Measurements from ENCODE around the gene CLEC18A. TPM values are rescaled to one million over a fixed set of nuclear protein-coding genes. Genes with fewer than 3 reads are reported as not detected.
"Not testable (repeated sequence)": the region's sequence is repeated elsewhere in the genome, so short reads cannot be mapped to it uniquely, and the experiment has no call there.

The CLEC18A gene
- total RNA-seq (2014; rRNA removed; shearing (Covaris generic)) = not detected in 2 replicates

GRCh38 chr16:69951017-69951671 lies at the start of gene CLEC18A:
CLEC18A (plus strand) TSS chr16:69951334; CDS start chr16:69951367, 33 bp downstream.
- not testable (repeated sequence) for DNase-seq (ENCODE audit: low read depth in 1 of 2, low spot score in 2 of 2); H3K27ac ChIP-seq; H3K27me3 ChIP-seq (replicated peaks); H3K36me3 ChIP-seq; H3K9me3 ChIP-seq (replicated peaks); H3K4me3 ChIP-seq; H3K4me1 ChIP-seq (replicated peaks)

- Histone ChIP-seq H3K4me1 (replicated peaks) (peaks cover 29% of the 10 kb centered on the region), H3K27me3 (replicated peaks) (no peaks in the 10 kb centered on the region), H3K27ac (no peak overlapping the region), H3K36me3 (no peaks in the 10 kb centered on the region), H3K4me3 (no peak overlapping the region), H3K9me3 (replicated peaks) (no peaks in the 10 kb centered on the region)
- no peak for DNase-seq (ENCODE audit: low read depth in 1 of 2, low spot score in 2 of 2)
These were observed 47.2 kb upstream of the CLEC18A start for GRCh38 chr16:69903865-69904415.

GRCh38 chr16:69904495-69905170 lies 46.5 kb upstream of the CLEC18A start:
- no peaks in the 10 kb centered on the region for H3K36me3 ChIP-seq
- no peak for DNase-seq (ENCODE audit: low read depth in 1 of 2, low spot score in 2 of 2)
- H3K4me1 ChIP-seq (replicated peaks) = peaks cover 29% of the 10 kb centered on the region
- H3K4me3 ChIP-seq = no peak overlapping the region
- H3K27ac ChIP-seq = no peak overlapping the region
- H3K9me3 ChIP-seq (replicated peaks) = no peaks in the 10 kb centered on the region
- H3K27me3 ChIP-seq (replicated peaks) = no peaks in the 10 kb centered on the region

- H3K4me1 ChIP-seq (replicated peaks) = peaks cover 26% of the 10 kb centered on the region
- H3K27ac ChIP-seq = no peak overlapping the region
- no peaks in the 10 kb centered on the region for H3K27me3 ChIP-seq (replicated peaks)
- H3K36me3 ChIP-seq = no peaks in the 10 kb centered on the region
- no peak overlapping the region for H3K4me3 ChIP-seq
- H3K9me3 ChIP-seq (replicated peaks) = no peaks in the 10 kb centered on the region
- no peak for DNase-seq (ENCODE audit: low read depth in 1 of 2, low spot score in 2 of 2)
These were observed 46.0 kb upstream of the CLEC18A start for GRCh38 chr16:69905171-69905555.

GRCh38 chr16:69906838-69907401 lies 44.2 kb upstream of the CLEC18A start:
- H3K4me1 ChIP-seq (replicated peaks) = peaks cover 13% of the 10 kb centered on the region
- no peak overlapping the region for H3K27ac ChIP-seq
- DNase-seq (ENCODE audit: low read depth in 1 of 2, low spot score in 2 of 2) = peak in 1 of 2 experiments; percentile 50
- no peaks in the 10 kb centered on the region for H3K27me3 ChIP-seq (replicated peaks)
- H3K36me3 ChIP-seq = no peaks in the 10 kb centered on the region
- H3K9me3 ChIP-seq (replicated peaks) = no peaks in the 10 kb centered on the region
- H3K4me3 ChIP-seq = no peak overlapping the region

- H3K27me3 ChIP-seq (replicated peaks) = no peaks in the 10 kb centered on the region
- H3K27ac ChIP-seq = no peak overlapping the region
- peaks cover 13% of the 10 kb centered on the region for H3K4me1 ChIP-seq (replicated peaks)
- DNase-seq (ENCODE audit: low read depth in 1 of 2, low spot score in 2 of 2) = no peak
- H3K9me3 ChIP-seq (replicated peaks) = no peaks in the 10 kb centered on the region
- H3K36me3 ChIP-seq = no peaks in the 10 kb centered on the region
- no peak overlapping the region for H3K4me3 ChIP-seq
These were observed 42.1 kb upstream of the CLEC18A start for GRCh38 chr16:69909043-69909442.

GRCh38 chr16:69909760-69910159 lies 41.4 kb upstream of the CLEC18A start:
- Histone ChIP-seq H3K4me3 (no peak overlapping the region), H3K4me1 (replicated peaks) (peaks cover 13% of the 10 kb centered on the region), H3K27me3 (replicated peaks) (no peaks in the 10 kb centered on the region), H3K9me3 (replicated peaks) (no peaks in the 10 kb centered on the region), H3K27ac (no peak overlapping the region), H3K36me3 (no peaks in the 10 kb centered on the region)
- no peak for DNase-seq (ENCODE audit: low read depth in 1 of 2, low spot score in 2 of 2)

- no peak for DNase-seq (ENCODE audit: low read depth in 1 of 2, low spot score in 2 of 2)
- H3K36me3 ChIP-seq = no peaks in the 10 kb centered on the region
- no peaks in the 10 kb centered on the region for H3K9me3 ChIP-seq (replicated peaks)
- H3K4me1 ChIP-seq (replicated peaks) = peaks cover 13% of the 10 kb centered on the region
- H3K27ac ChIP-seq = no peak overlapping the region
- H3K27me3 ChIP-seq (replicated peaks) = no peaks in the 10 kb centered on the region
- no peak overlapping the region for H3K4me3 ChIP-seq
These were observed 40.2 kb upstream of the CLEC18A start for GRCh38 chr16:69910964-69911363.

GRCh38 chr16:69916462-69916861 lies 34.7 kb upstream of the CLEC18A start:
- DNase-seq (ENCODE audit: low read depth in 1 of 2, low spot score in 2 of 2) = no peak
- no peak overlapping the region for H3K4me3 ChIP-seq
- no peaks in the 10 kb centered on the region for H3K9me3 ChIP-seq (replicated peaks)
- H3K36me3 ChIP-seq = 0 out of 2 replicates have a peak, but pooled peaks cover 3% of the 10 kb centered on the region
- H3K4me1 ChIP-seq (replicated peaks) = peaks cover 21% of the 10 kb centered on the region
- no peaks in the 10 kb centered on the region for H3K27me3 ChIP-seq (replicated peaks)
- H3K27ac ChIP-seq = no peak overlapping the region

- no peak for DNase-seq (ENCODE audit: low read depth in 1 of 2, low spot score in 2 of 2)
These were observed 33.8 kb upstream of the CLEC18A start for GRCh38 chr16:69917311-69917710.

GRCh38 chr16:69917739-69918138 lies 33.4 kb upstream of the CLEC18A start:
- no peaks in the 10 kb centered on the region for H3K9me3 ChIP-seq (replicated peaks)
- H3K4me1 ChIP-seq (replicated peaks) = peaks cover 21% of the 10 kb centered on the region
- H3K27ac ChIP-seq = peak overlapping the region; percentile 97
- H3K27me3 ChIP-seq (replicated peaks) = no peaks in the 10 kb centered on the region
- H3K4me3 ChIP-seq = peak overlapping the region; percentile 9
- H3K36me3 ChIP-seq = 0 out of 2 replicates have a peak, but pooled peaks cover 3% of the 10 kb centered on the region
- DNase-seq (ENCODE audit: low read depth in 1 of 2, low spot score in 2 of 2) = peak; percentile 85 to 87

More at GRCh38 chr16:69917311-69917710, 33.8 kb upstream of the CLEC18A start:
- Histone ChIP-seq H3K36me3 (0 out of 2 replicates have a peak, but pooled peaks cover 3% of the 10 kb centered on the region), H3K27me3 (replicated peaks) (no peaks in the 10 kb centered on the region), H3K27ac (peak overlapping the region; percentile 97), H3K4me1 (replicated peaks) (peaks cover 21% of the 10 kb centered on the region), H3K9me3 (replicated peaks) (no peaks in the 10 kb centered on the region), H3K4me3 (peak overlapping the region; percentile 9)

- H3K36me3 ChIP-seq = 0 out of 2 replicates have a peak, but pooled peaks cover 3% of the 10 kb centered on the region
- H3K4me1 ChIP-seq (replicated peaks) = peaks cover 21% of the 10 kb centered on the region
- peak overlapping the region; percentile 97 for H3K27ac ChIP-seq
- H3K9me3 ChIP-seq (replicated peaks) = no peaks in the 10 kb centered on the region
- H3K27me3 ChIP-seq (replicated peaks) = no peaks in the 10 kb centered on the region
- peak overlapping the region; percentile 9 for H3K4me3 ChIP-seq
- DNase-seq (ENCODE audit: low read depth in 1 of 2, low spot score in 2 of 2) = no peak
These were observed 32.9 kb upstream of the CLEC18A start for GRCh38 chr16:69918241-69918640.

- Histone ChIP-seq H3K9me3 (replicated peaks) (no peaks in the 10 kb centered on the region), H3K27me3 (replicated peaks) (no peaks in the 10 kb centered on the region), H3K27ac (no peak overlapping the region), H3K4me3 (no peak overlapping the region), H3K36me3 (peaks cover 12% of the 10 kb centered on the region), H3K4me1 (replicated peaks) (peaks cover 39% of the 10 kb centered on the region)
- DNase-seq (ENCODE audit: low read depth in 1 of 2, low spot score in 2 of 2) = no peak
These were observed 30.0 kb upstream of the CLEC18A start for GRCh38 chr16:69921127-69921526.

- no peak overlapping the region for H3K4me3 ChIP-seq
- DNase-seq (ENCODE audit: low read depth in 1 of 2, low spot score in 2 of 2) = no peak
- no peak overlapping the region for H3K27ac ChIP-seq
- peaks cover 19% of the 10 kb centered on the region for H3K36me3 ChIP-seq
- no peaks in the 10 kb centered on the region for H3K9me3 ChIP-seq (replicated peaks)
- H3K27me3 ChIP-seq (replicated peaks) = no peaks in the 10 kb centered on the region
- peaks cover 45% of the 10 kb centered on the region for H3K4me1 ChIP-seq (replicated peaks)
These were observed 28.9 kb upstream of the CLEC18A start for GRCh38 chr16:69922200-69922599.

Measured in SJSA1 (cell line).